Measurements from ENCODE around the gene LYG1.
"Not testable (repeated sequence)": the region's sequence is repeated elsewhere in the genome, so short reads cannot be mapped to it uniquely, and the experiment has no call there.

LYG1 gene

GRCh38 chr2:99325384-99325783, 24.4 kb upstream of the LYG1 start:
- Histone ChIP-seq H3K9me3 (ENCODE audit: control insufficient read depth, low read length) (no peaks in the 10 kb centered on the region), H3K9ac (ENCODE audit: low read length) (no peak overlapping the region), H3K27me3 (replicated peaks; ENCODE audit: control insufficient read depth, insufficient read depth, low read length) (no peaks in the 10 kb centered on the region), H3K4me3 (ENCODE audit: low read length) (no peak overlapping the region), H3K4me1 (ENCODE audit: control insufficient read depth, insufficient read depth, low read length) (no peaks in the 10 kb centered on the region), H3K36me3 (ENCODE audit: control insufficient read depth, insufficient read depth, low read length, severe bottlenecking) (peaks cover 94% of the 10 kb centered on the region)
- no peak for DNase-seq (ENCODE audit: low read depth)

- not testable (repeated sequence) for H3K9me3 ChIP-seq (ENCODE audit: control insufficient read depth, low read length); H3K9ac ChIP-seq (ENCODE audit: low read length); H3K27me3 ChIP-seq (replicated peaks; ENCODE audit: control insufficient read depth, insufficient read depth, low read length); DNase-seq (ENCODE audit: low read depth); H3K4me3 ChIP-seq (ENCODE audit: low read length); H3K4me1 ChIP-seq (ENCODE audit: control insufficient read depth, insufficient read depth, low read length)
- peaks cover 58% of the 10 kb centered on the region for H3K36me3 ChIP-seq (ENCODE audit: control insufficient read depth, insufficient read depth, low read length, severe bottlenecking)
Measured at GRCh38 chr2:99317873-99318200, 16.8 kb upstream of the LYG1 start.

GRCh38 chr2:99317161-99317872, 16.3 kb upstream of the LYG1 start:
- Histone ChIP-seq H3K4me1 (ENCODE audit: control insufficient read depth, insufficient read depth, low read length) (no peaks in the 10 kb centered on the region), H3K9ac (ENCODE audit: low read length) (no peak overlapping the region), H3K9me3 (ENCODE audit: control insufficient read depth, low read length) (no peaks in the 10 kb centered on the region), H3K36me3 (ENCODE audit: control insufficient read depth, insufficient read depth, low read length, severe bottlenecking) (peaks cover 53% of the 10 kb centered on the region), H3K27me3 (replicated peaks; ENCODE audit: control insufficient read depth, insufficient read depth, low read length) (no peaks in the 10 kb centered on the region), H3K4me3 (ENCODE audit: low read length) (no peak overlapping the region)
- no peak for DNase-seq (ENCODE audit: low read depth)

- Histone ChIP-seq H3K36me3 (ENCODE audit: control insufficient read depth, insufficient read depth, low read length, severe bottlenecking) (peaks cover 4% of the 10 kb centered on the region), H3K4me1 (ENCODE audit: control insufficient read depth, insufficient read depth, low read length) (peaks cover 26% of the 10 kb centered on the region), H3K27me3 (replicated peaks; ENCODE audit: control insufficient read depth, insufficient read depth, low read length) (no peaks in the 10 kb centered on the region), H3K9ac (ENCODE audit: low read length) (no peak overlapping the region), H3K9me3 (ENCODE audit: control insufficient read depth, low read length) (no peaks in the 10 kb centered on the region), H3K4me3 (ENCODE audit: low read length) (no peak overlapping the region)
- no peak for DNase-seq (ENCODE audit: low read depth)
Measured at GRCh38 chr2:99299580-99299979, 1.4 kb downstream of the LYG1 start.

GRCh38 chr2:99297994-99298393, 3.0 kb downstream of the LYG1 start:
- DNase-seq (ENCODE audit: low read depth) = no peak

GRCh38 chr2:99285526-99285925, 15.5 kb downstream of the LYG1 start:
- peaks cover 1% of the 10 kb centered on the region for H3K4me1 ChIP-seq (ENCODE audit: control insufficient read depth, insufficient read depth, low read length)
- H3K9ac ChIP-seq (ENCODE audit: low read length) = no peak overlapping the region
- H3K36me3 ChIP-seq (ENCODE audit: control insufficient read depth, insufficient read depth, low read length, severe bottlenecking) = no peaks in the 10 kb centered on the region
- no peak for DNase-seq (ENCODE audit: low read depth)
- H3K4me3 ChIP-seq (ENCODE audit: low read length) = no peak overlapping the region
- no peaks in the 10 kb centered on the region for H3K27me3 ChIP-seq (replicated peaks; ENCODE audit: control insufficient read depth, insufficient read depth, low read length)
- H3K9me3 ChIP-seq (ENCODE audit: control insufficient read depth, low read length) = no peaks in the 10 kb centered on the region

More at GRCh38 chr2:99297994-99298393, 3.0 kb downstream of the LYG1 start:
- no peak overlapping the region for H3K9ac ChIP-seq (ENCODE audit: low read length)
- H3K9me3 ChIP-seq (ENCODE audit: control insufficient read depth, low read length) = no peaks in the 10 kb centered on the region
- H3K27me3 ChIP-seq (replicated peaks; ENCODE audit: control insufficient read depth, insufficient read depth, low read length) = no peaks in the 10 kb centered on the region
- peaks cover 4% of the 10 kb centered on the region for H3K36me3 ChIP-seq (ENCODE audit: control insufficient read depth, insufficient read depth, low read length, severe bottlenecking)
- H3K4me1 ChIP-seq (ENCODE audit: control insufficient read depth, insufficient read depth, low read length) = peaks cover 26% of the 10 kb centered on the region
- H3K4me3 ChIP-seq (ENCODE audit: low read length) = no peak overlapping the region

GRCh38 chr2:99279969-99280695, 20.9 kb downstream of the LYG1 start:
- H3K4me1 ChIP-seq (ENCODE audit: control insufficient read depth, insufficient read depth, low read length) = peaks cover 13% of the 10 kb centered on the region
- no peaks in the 10 kb centered on the region for H3K36me3 ChIP-seq (ENCODE audit: control insufficient read depth, insufficient read depth, low read length, severe bottlenecking)
- no peak overlapping the region for H3K4me3 ChIP-seq (ENCODE audit: low read length)
- DNase-seq (ENCODE audit: low read depth) = peak; percentile 16
- no peak overlapping the region for H3K9ac ChIP-seq (ENCODE audit: low read length)
- H3K9me3 ChIP-seq (ENCODE audit: control insufficient read depth, low read length) = peaks cover 3% of the 10 kb centered on the region
- H3K27me3 ChIP-seq (replicated peaks; ENCODE audit: control insufficient read depth, insufficient read depth, low read length) = no peaks in the 10 kb centered on the region

- peak; percentile 81 for DNase-seq (ENCODE audit: low read depth)
- Histone ChIP-seq H3K9me3 (ENCODE audit: control insufficient read depth, low read length) (peaks cover 3% of the 10 kb centered on the region), H3K9ac (ENCODE audit: low read length) (no peak overlapping the region), H3K27me3 (replicated peaks; ENCODE audit: control insufficient read depth, insufficient read depth, low read length) (no peaks in the 10 kb centered on the region), H3K4me3 (ENCODE audit: low read length) (peak overlapping the region; percentile 60), H3K36me3 (ENCODE audit: control insufficient read depth, insufficient read depth, low read length, severe bottlenecking) (no peaks in the 10 kb centered on the region), H3K4me1 (ENCODE audit: control insufficient read depth, insufficient read depth, low read length) (peaks cover 13% of the 10 kb centered on the region)
Measured at GRCh38 chr2:99278793-99279291, 22.2 kb downstream of the LYG1 start.

GRCh38 chr2:99278195-99278765, 22.7 kb downstream of the LYG1 start:
- DNase-seq (ENCODE audit: low read depth); H3K9me3 ChIP-seq (ENCODE audit: control insufficient read depth, low read length); H3K9ac ChIP-seq (ENCODE audit: low read length); H3K27me3 ChIP-seq (replicated peaks; ENCODE audit: control insufficient read depth, insufficient read depth, low read length); H3K36me3 ChIP-seq (ENCODE audit: control insufficient read depth, insufficient read depth, low read length, severe bottlenecking): not testable (repeated sequence)
- H3K4me1 ChIP-seq (ENCODE audit: control insufficient read depth, insufficient read depth, low read length) = peaks cover 13% of the 10 kb centered on the region
- peak overlapping the region; percentile 60 for H3K4me3 ChIP-seq (ENCODE audit: low read length)

GRCh38 chr2:99275882-99276281, 25.1 kb downstream of the LYG1 start:
- no peak for DNase-seq (ENCODE audit: low read depth)
- H3K4me3 ChIP-seq (ENCODE audit: low read length) = no peak overlapping the region

GRCh38 chr2:99261242-99261641, 39.8 kb downstream of the LYG1 start:
- Histone ChIP-seq H3K27me3 (replicated peaks; ENCODE audit: control insufficient read depth, insufficient read depth, low read length) (no peaks in the 10 kb centered on the region), H3K4me3 (ENCODE audit: low read length) (no peak overlapping the region), H3K9me3 (ENCODE audit: control insufficient read depth, low read length) (no peaks in the 10 kb centered on the region), H3K36me3 (ENCODE audit: control insufficient read depth, insufficient read depth, low read length, severe bottlenecking) (no peaks in the 10 kb centered on the region), H3K4me1 (ENCODE audit: control insufficient read depth, insufficient read depth, low read length) (no peaks in the 10 kb centered on the region), H3K9ac (ENCODE audit: low read length) (no peak overlapping the region)
- no peak for DNase-seq (ENCODE audit: low read depth)

More at GRCh38 chr2:99275882-99276281, 25.1 kb downstream of the LYG1 start:
- Histone ChIP-seq H3K36me3 (ENCODE audit: control insufficient read depth, insufficient read depth, low read length, severe bottlenecking) (no peaks in the 10 kb centered on the region), H3K9ac (ENCODE audit: low read length) (no peak overlapping the region), H3K27me3 (replicated peaks; ENCODE audit: control insufficient read depth, insufficient read depth, low read length) (no peaks in the 10 kb centered on the region), H3K9me3 (ENCODE audit: control insufficient read depth, low read length) (peaks cover 11% of the 10 kb centered on the region), H3K4me1 (ENCODE audit: control insufficient read depth, insufficient read depth, low read length) (peaks cover 13% of the 10 kb centered on the region)

Data from adipocyte (in vitro differentiated cells).